WTC11 (cell line): Measurements from ENCODE around the gene STOX2. TPM values are rescaled to one million over a fixed set of nuclear protein-coding genes. Genes with fewer than 3 reads are reported as not detected.

ENCODE experiments used
- ATAC-seq: fragments of 200-7000 bp; cut with Tn5 transposase; 2 replicates; pipeline ENCODE4 v1.10.0; 2021; ENCODE audit warnings: mild to moderate bottlenecking, moderate library complexity
- CTCF ChIA-PET: fragments of 300-600 bp; sonication (Branson Sonifier 250); formaldehyde crosslinking; loops from one replicate; lab custom pipeline; 2021; ENCODE audit warnings: antibody characterized with exemption; lab: Charles Lee
- POLR2A ChIA-PET: fragments of 350-600 bp; sonication (Branson Sonifier 250); formaldehyde crosslinking; loops from one replicate; lab custom pipeline; 2021; ENCODE audit warnings: antibody characterized with exemption; lab: Charles Lee
- DNase-seq: peaks from one replicate; pipeline ENCODE4 v3.0.0; 2021; ENCODE audit warnings: low spot score
- H3K27ac Mint-ChIP-seq: 2 replicates; pipeline ENCODE4 v1.8.0; 2021; ENCODE audit warnings: mixed read lengths
- H3K27me3 Mint-ChIP-seq: 2 replicates; pipeline ENCODE4 v1.8.0; 2021; ENCODE audit warnings: low read depth, mild to moderate bottlenecking, moderate library complexity, mixed read lengths
- H3K36me3 Mint-ChIP-seq: 2 replicates; pipeline ENCODE4 v1.8.0; 2021; ENCODE audit warnings: mixed read lengths
- H3K4me1 Mint-ChIP-seq: 2 replicates; pipeline ENCODE4 v1.8.0; 2022; ENCODE audit warnings: mixed read lengths
- H3K4me3 Mint-ChIP-seq: 2 replicates; pipeline ENCODE4 v1.8.0; 2021; ENCODE audit warnings: mild to moderate bottlenecking, moderate library complexity, mixed read lengths
- H3K9me3 Mint-ChIP-seq: 2 replicates; pipeline ENCODE4 v1.8.0; 2021; ENCODE audit warnings: mixed read lengths
- EMX1 ChIP-seq: fragments of 250-450 bp; sonication (Bioruptor Pico); IDR thresholded peaks from 2 replicates; pipeline ENCODE4 v1.8.0; 2021; ENCODE audit warnings: mild to moderate bottlenecking
- FOXP1 ChIP-seq: sonication (generic); formaldehyde crosslinking; IDR thresholded peaks from 2 replicates; pipeline ENCODE4 v1.8.0; 2022; ENCODE audit warnings: missing genetic modification reagents, mild to moderate bottlenecking, moderate library complexity, borderline replicate concordance
- GTF2I ChIP-seq: fragments of 250-450 bp; sonication (Bioruptor Pico); conservative IDR thresholded peaks from 2 replicates; pipeline ENCODE4 v1.4.0; 2021; ENCODE audit warnings: mild to moderate bottlenecking
- MXD4 ChIP-seq: fragments of 250-450 bp; sonication (Bioruptor Pico); IDR thresholded peaks from 2 replicates; pipeline ENCODE4 v1.8.0; 2021; ENCODE audit warnings: mild to moderate bottlenecking, moderate library complexity, borderline replicate concordance
- NR2C2 ChIP-seq: sonication (generic); formaldehyde crosslinking; IDR thresholded peaks from 2 replicates; pipeline ENCODE4 v1.8.0; 2022; ENCODE audit warnings: mild to moderate bottlenecking, missing genetic modification reagents
- PRRX2 ChIP-seq: fragments of 250-450 bp; sonication (Bioruptor Pico); IDR thresholded peaks from 2 replicates; pipeline ENCODE4 v1.8.0; 2021; ENCODE audit warnings: mild to moderate bottlenecking
- SMAD3 ChIP-seq: sonication (generic); formaldehyde crosslinking; IDR thresholded peaks from 2 replicates; pipeline ENCODE4 v1.8.0; 2022; ENCODE audit warnings: missing genetic modification reagents, mild to moderate bottlenecking, borderline replicate concordance
- total RNA-seq: library from RNA; stranded (reverse); gene quantifications from 3 replicates; pipeline ENCODE4 v1.2.3, GENCODE V29; 2021
- TF ChIP-seq, protein P1 (sequence below): fragments of 250-450 bp; sonication (Bioruptor Pico); IDR thresholded peaks from 2 replicates; pipeline ENCODE4 v2.1.2; 2022; ENCODE audit warnings: mild to moderate bottlenecking, moderate library complexity
- TF ChIP-seq, protein P2 (sequence below): sonication (generic); formaldehyde crosslinking; IDR thresholded peaks from 2 replicates; pipeline ENCODE4 v1.8.1; 2022; ENCODE audit warnings: mild to moderate bottlenecking, missing genetic modification reagents, moderate library complexity, borderline replicate concordance
- TF ChIP-seq, protein P3 (sequence below): sonication (generic); formaldehyde crosslinking; IDR thresholded peaks from 2 replicates; pipeline ENCODE4 v1.8.1; 2023; ENCODE audit warnings: mild to moderate bottlenecking, missing genetic modification reagents
- TF ChIP-seq, protein P4 (sequence below): sonication (generic); formaldehyde crosslinking; IDR thresholded peaks from 2 replicates; pipeline ENCODE4 v1.8.1; 2023; ENCODE audit warnings: mild to moderate bottlenecking, missing genetic modification reagents, moderate library complexity
- TF ChIP-seq, protein P5 (sequence below): sonication (generic); formaldehyde crosslinking; IDR thresholded peaks from 2 replicates; pipeline ENCODE4 v1.8.1; 2023; ENCODE audit warnings: mild to moderate bottlenecking, missing genetic modification reagents, moderate library complexity
- TF ChIP-seq, protein P6 (sequence below): sonication (generic); formaldehyde crosslinking; IDR thresholded peaks from 2 replicates; pipeline ENCODE4 v1.8.1; 2022; ENCODE audit warnings: low read depth, mild to moderate bottlenecking, moderate library complexity, missing genetic modification reagents, borderline replicate concordance
- TF ChIP-seq, protein P7 (sequence below): sonication (generic); formaldehyde crosslinking; IDR thresholded peaks from 2 replicates; pipeline ENCODE4 v1.8.1; 2022; ENCODE audit warnings: missing genetic modification reagents, borderline replicate concordance
- TF ChIP-seq, protein P8 (sequence below): sonication (generic); formaldehyde crosslinking; conservative IDR thresholded peaks from 2 replicates; pipeline ENCODE4 v1.8.1; 2022; ENCODE audit warnings: mild to moderate bottlenecking, missing genetic modification reagents
- TF ChIP-seq, protein P9 (sequence below): sonication (generic); formaldehyde crosslinking; IDR thresholded peaks from 2 replicates; pipeline ENCODE4 v1.8.0; 2022; ENCODE audit warnings: missing genetic modification reagents
- TF ChIP-seq, protein P10 (sequence below): fragments of 250-450 bp; sonication (Bioruptor Pico); IDR thresholded peaks from 2 replicates; pipeline ENCODE4 v1.9.0; 2021; ENCODE audit warnings: moderate library complexity, mild to moderate bottlenecking, inconsistent platforms, borderline replicate concordance

The STOX2 gene
- total RNA-seq, 1 experiment from 2014 or later, result 31.6 TPM

DNA sequence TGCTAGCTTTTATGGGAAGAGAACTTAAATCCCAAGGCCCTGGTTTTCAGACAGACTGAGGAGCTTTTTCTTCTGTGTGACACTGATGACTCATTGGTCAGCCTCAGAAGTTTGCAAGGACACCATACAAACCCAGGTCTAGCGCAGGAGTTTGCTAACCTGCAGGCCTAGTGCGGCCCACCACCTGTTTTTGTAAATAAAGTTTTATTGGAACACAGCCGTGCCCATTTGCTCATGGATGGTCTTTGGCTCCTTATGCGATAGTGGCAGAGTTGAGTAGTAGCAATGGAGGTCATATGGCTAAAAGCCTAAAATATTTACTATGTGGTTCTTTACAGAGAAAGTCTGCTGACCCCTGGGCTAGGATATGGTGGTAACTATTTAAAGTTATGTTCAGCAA is 98.3 kb downstream of the STOX2 start (continued):
- TF ChIP-seq, protein P1, sequence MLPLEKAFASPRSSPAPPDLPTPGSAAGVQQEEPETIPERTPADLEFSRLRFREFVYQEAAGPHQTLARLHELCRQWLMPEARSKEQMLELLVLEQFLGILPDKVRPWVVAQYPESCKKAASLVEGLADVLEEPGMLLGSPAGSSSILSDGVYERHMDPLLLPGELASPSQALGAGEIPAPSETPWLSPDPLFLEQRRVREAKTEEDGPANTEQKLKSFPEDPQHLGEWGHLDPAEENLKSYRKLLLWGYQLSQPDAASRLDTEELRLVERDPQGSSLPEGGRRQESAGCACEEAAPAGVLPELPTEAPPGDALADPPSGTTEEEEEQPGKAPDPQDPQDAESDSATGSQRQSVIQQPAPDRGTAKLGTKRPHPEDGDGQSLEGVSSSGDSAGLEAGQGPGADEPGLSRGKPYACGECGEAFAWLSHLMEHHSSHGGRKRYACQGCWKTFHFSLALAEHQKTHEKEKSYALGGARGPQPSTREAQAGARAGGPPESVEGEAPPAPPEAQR (CRISPR knock-in tag), result no peak
- TF ChIP-seq SMAD3 (CRISPR knock-in tag), result no peak
- TF ChIP-seq FOXP1, result no peak
- TF ChIP-seq, protein P2, sequence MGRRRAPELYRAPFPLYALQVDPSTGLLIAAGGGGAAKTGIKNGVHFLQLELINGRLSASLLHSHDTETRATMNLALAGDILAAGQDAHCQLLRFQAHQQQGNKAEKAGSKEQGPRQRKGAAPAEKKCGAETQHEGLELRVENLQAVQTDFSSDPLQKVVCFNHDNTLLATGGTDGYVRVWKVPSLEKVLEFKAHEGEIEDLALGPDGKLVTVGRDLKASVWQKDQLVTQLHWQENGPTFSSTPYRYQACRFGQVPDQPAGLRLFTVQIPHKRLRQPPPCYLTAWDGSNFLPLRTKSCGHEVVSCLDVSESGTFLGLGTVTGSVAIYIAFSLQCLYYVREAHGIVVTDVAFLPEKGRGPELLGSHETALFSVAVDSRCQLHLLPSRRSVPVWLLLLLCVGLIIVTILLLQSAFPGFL (CRISPR knock-in tag), result no peak

DNA sequence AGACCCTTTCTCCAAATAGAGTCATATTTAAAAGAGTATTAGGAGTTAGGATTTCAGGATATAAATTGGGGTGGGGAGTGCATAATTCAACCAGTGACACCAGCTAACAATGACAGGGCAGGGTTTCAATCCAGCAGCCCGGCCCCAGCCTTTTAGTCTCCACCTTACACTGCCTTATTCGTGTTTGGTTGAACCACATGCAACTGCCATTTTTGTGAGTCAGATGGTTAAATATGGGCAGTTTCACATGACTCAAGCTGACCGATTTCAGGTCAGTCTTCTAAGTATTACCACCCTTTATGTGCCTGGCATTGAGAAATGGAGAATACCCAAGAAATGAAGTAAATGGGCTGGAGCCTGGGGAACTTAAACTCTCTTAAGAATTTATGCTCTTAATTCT is 102.8 kb downstream of the STOX2 start:
- no peak overlapping the region for H3K4me3 Mint-ChIP-seq

More for the DNA sequence above, 102.8 kb downstream of the STOX2 start:
- Mint-ChIP-seq H3K9me3 (0 out of 2 replicates have a peak, but pooled peaks cover 3% of the 10 kb centered on the region), H3K4me1 (peaks cover 3% of the 10 kb centered on the region), H3K27me3 (no peaks in the 10 kb centered on the region), H3K27ac (no peak overlapping the region), H3K36me3 (peaks cover 54% of the 10 kb centered on the region)
- TF ChIP-seq, protein P3, sequence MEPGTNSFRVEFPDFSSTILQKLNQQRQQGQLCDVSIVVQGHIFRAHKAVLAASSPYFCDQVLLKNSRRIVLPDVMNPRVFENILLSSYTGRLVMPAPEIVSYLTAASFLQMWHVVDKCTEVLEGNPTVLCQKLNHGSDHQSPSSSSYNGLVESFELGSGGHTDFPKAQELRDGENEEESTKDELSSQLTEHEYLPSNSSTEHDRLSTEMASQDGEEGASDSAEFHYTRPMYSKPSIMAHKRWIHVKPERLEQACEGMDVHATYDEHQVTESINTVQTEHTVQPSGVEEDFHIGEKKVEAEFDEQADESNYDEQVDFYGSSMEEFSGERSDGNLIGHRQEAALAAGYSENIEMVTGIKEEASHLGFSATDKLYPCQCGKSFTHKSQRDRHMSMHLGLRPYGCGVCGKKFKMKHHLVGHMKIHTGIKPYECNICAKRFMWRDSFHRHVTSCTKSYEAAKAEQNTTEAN (CRISPR knock-in tag), result no peak
- TF ChIP-seq, protein P4, sequence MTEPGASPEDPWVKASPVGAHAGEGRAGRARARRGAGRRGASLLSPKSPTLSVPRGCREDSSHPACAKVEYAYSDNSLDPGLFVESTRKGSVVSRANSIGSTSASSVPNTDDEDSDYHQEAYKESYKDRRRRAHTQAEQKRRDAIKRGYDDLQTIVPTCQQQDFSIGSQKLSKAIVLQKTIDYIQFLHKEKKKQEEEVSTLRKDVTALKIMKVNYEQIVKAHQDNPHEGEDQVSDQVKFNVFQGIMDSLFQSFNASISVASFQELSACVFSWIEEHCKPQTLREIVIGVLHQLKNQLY, result no peak
- TF ChIP-seq EMX1 (CRISPR knock-in tag), result no peak
- TF ChIP-seq, protein P5, sequence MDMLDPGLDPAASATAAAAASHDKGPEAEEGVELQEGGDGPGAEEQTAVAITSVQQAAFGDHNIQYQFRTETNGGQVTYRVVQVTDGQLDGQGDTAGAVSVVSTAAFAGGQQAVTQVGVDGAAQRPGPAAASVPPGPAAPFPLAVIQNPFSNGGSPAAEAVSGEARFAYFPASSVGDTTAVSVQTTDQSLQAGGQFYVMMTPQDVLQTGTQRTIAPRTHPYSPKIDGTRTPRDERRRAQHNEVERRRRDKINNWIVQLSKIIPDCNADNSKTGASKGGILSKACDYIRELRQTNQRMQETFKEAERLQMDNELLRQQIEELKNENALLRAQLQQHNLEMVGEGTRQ (CRISPR knock-in tag), result no peak
- TF ChIP-seq, protein P6, sequence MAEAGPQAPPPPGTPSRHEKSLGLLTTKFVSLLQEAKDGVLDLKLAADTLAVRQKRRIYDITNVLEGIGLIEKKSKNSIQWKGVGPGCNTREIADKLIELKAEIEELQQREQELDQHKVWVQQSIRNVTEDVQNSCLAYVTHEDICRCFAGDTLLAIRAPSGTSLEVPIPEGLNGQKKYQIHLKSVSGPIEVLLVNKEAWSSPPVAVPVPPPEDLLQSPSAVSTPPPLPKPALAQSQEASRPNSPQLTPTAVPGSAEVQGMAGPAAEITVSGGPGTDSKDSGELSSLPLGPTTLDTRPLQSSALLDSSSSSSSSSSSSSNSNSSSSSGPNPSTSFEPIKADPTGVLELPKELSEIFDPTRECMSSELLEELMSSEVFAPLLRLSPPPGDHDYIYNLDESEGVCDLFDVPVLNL (CRISPR knock-in tag), result no peak
- TF ChIP-seq, protein P7, sequence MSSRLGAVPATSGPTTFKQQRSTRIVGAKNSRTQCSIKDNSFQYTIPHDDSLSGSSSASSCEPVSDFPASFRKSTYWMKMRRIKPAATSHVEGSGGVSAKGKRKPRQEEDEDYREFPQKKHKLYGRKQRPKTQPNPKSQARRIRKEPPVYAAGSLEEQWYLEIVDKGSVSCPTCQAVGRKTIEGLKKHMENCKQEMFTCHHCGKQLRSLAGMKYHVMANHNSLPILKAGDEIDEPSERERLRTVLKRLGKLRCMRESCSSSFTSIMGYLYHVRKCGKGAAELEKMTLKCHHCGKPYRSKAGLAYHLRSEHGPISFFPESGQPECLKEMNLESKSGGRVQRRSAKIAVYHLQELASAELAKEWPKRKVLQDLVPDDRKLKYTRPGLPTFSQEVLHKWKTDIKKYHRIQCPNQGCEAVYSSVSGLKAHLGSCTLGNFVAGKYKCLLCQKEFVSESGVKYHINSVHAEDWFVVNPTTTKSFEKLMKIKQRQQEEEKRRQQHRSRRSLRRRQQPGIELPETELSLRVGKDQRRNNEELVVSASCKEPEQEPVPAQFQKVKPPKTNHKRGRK (CRISPR knock-in tag), result no peak
- TF ChIP-seq MXD4 (CRISPR knock-in tag), result no peak
- no peak for TF ChIP-seq PRRX2 (CRISPR knock-in tag)
- TF ChIP-seq, protein P8, sequence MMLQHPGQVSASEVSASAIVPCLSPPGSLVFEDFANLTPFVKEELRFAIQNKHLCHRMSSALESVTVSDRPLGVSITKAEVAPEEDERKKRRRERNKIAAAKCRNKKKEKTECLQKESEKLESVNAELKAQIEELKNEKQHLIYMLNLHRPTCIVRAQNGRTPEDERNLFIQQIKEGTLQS (CRISPR knock-in tag), result no peak
- TF ChIP-seq, protein P9, sequence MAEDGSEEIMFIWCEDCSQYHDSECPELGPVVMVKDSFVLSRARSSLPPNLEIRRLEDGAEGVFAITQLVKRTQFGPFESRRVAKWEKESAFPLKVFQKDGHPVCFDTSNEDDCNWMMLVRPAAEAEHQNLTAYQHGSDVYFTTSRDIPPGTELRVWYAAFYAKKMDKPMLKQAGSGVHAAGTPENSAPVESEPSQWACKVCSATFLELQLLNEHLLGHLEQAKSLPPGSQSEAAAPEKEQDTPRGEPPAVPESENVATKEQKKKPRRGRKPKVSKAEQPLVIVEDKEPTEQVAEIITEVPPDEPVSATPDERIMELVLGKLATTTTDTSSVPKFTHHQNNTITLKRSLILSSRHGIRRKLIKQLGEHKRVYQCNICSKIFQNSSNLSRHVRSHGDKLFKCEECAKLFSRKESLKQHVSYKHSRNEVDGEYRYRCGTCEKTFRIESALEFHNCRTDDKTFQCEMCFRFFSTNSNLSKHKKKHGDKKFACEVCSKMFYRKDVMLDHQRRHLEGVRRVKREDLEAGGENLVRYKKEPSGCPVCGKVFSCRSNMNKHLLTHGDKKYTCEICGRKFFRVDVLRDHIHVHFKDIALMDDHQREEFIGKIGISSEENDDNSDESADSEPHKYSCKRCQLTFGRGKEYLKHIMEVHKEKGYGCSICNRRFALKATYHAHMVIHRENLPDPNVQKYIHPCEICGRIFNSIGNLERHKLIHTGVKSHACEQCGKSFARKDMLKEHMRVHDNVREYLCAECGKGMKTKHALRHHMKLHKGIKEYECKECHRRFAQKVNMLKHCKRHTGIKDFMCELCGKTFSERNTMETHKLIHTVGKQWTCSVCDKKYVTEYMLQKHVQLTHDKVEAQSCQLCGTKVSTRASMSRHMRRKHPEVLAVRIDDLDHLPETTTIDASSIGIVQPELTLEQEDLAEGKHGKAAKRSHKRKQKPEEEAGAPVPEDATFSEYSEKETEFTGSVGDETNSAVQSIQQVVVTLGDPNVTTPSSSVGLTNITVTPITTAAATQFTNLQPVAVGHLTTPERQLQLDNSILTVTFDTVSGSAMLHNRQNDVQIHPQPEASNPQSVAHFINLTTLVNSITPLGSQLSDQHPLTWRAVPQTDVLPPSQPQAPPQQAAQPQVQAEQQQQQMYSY (CRISPR knock-in tag), result no peak
- no peak for TF ChIP-seq NR2C2 (CRISPR knock-in tag)
- no peak for TF ChIP-seq GTF2I
- TF ChIP-seq, protein P10, sequence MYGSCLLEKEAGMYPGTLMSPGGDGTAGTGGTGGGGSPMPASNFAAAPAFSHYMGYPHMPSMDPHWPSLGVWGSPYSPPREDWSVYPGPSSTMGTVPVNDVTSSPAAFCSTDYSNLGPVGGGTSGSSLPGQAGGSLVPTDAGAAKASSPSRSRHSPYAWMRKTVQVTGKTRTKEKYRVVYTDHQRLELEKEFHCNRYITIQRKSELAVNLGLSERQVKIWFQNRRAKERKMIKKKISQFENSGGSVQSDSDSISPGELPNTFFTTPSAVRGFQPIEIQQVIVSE (CRISPR knock-in tag), result no peak
- POLR2A ChIA-PET, result no interaction called here
- ATAC-seq (no peak), DNase-seq (no peak)
- CTCF ChIA-PET, result interaction anchor here (1.2 kb wide), 1 partner anchor 167 kb away, joined by 3 read pairs; no protein-coding TSS in a partner anchor
